ENCODE measurements around the gene CCDC68.

The CCDC68 gene

GRCh38 chr18:54883816-54884604 is 75.3 kb downstream of the CCDC68 start:
- Mint-ChIP-seq H3K27me3 (peaks cover 8 to 10% of the 10 kb centered on the region in 2 donors), H3K9me3 (no peaks in the 10 kb centered on the region), H3K4me3 (no peak overlapping the region), H3K36me3 (no peaks in the 10 kb centered on the region), H3K4me1 (no peaks in the 10 kb centered on the region), H3K27ac (no peak overlapping the region)
- DNase-seq (no peak), ATAC-seq (replicated peaks) (no peak)

- H3K27me3 Mint-ChIP-seq = peaks cover 8 to 10% of the 10 kb centered on the region in 2 donors
- H3K27ac Mint-ChIP-seq = no peak overlapping the region
- H3K4me1 Mint-ChIP-seq = no peaks in the 10 kb centered on the region
- H3K9me3 Mint-ChIP-seq = no peaks in the 10 kb centered on the region
- ATAC-seq (replicated peaks) = no peak
- no peak for DNase-seq
- H3K4me3 Mint-ChIP-seq = no peak overlapping the region
- H3K36me3 Mint-ChIP-seq = no peaks in the 10 kb centered on the region
Observed at GRCh38 chr18:54882318-54882717, 76.9 kb downstream of the CCDC68 start.

- no peak overlapping the region for H3K27ac Mint-ChIP-seq
Observed at GRCh38 chr18:54881229-54881768, 78.0 kb downstream of the CCDC68 start.

GRCh38 chr18:54880395-54881105 is 78.7 kb downstream of the CCDC68 start:
- no peak overlapping the region for H3K27ac Mint-ChIP-seq
- H3K27me3 Mint-ChIP-seq = peaks cover 8 to 10% of the 10 kb centered on the region in 2 donors
- H3K36me3 Mint-ChIP-seq = no peaks in the 10 kb centered on the region
- no peak overlapping the region for H3K4me3 Mint-ChIP-seq
- H3K4me1 Mint-ChIP-seq = no peaks in the 10 kb centered on the region
- H3K9me3 Mint-ChIP-seq = no peaks in the 10 kb centered on the region
- no peak for ATAC-seq (replicated peaks)
- DNase-seq = no peak

More at GRCh38 chr18:54881229-54881768, 78.0 kb downstream of the CCDC68 start:
- Mint-ChIP-seq H3K27me3 (peaks cover 8 to 10% of the 10 kb centered on the region in 2 donors), H3K4me1 (no peaks in the 10 kb centered on the region), H3K4me3 (no peak overlapping the region), H3K9me3 (no peaks in the 10 kb centered on the region), H3K36me3 (no peaks in the 10 kb centered on the region)
- no peak for ATAC-seq (replicated peaks)
- no peak for DNase-seq

- H3K27ac Mint-ChIP-seq = no peak overlapping the region
- DNase-seq = no peak
- H3K4me3 Mint-ChIP-seq = no peak overlapping the region
- H3K36me3 Mint-ChIP-seq = no peaks in the 10 kb centered on the region
- H3K9me3 Mint-ChIP-seq = no peaks in the 10 kb centered on the region
- ATAC-seq (replicated peaks) = no peak
- H3K27me3 Mint-ChIP-seq = peaks cover 8 to 10% of the 10 kb centered on the region in 2 donors
- H3K4me1 Mint-ChIP-seq = no peaks in the 10 kb centered on the region
Observed at GRCh38 chr18:54879691-54880090, 79.6 kb downstream of the CCDC68 start.

- Mint-ChIP-seq H3K36me3 (no peaks in the 10 kb centered on the region), H3K27ac (no peak overlapping the region), H3K9me3 (no peaks in the 10 kb centered on the region), H3K4me3 (no peak overlapping the region), H3K4me1 (no peaks in the 10 kb centered on the region), H3K27me3 (peaks cover 8 to 10% of the 10 kb centered on the region in 2 donors)
- ATAC-seq (replicated peaks) = no peak
- DNase-seq = no peak
Observed at GRCh38 chr18:54878659-54879358, 80.5 kb downstream of the CCDC68 start.

GRCh38 chr18:54878159-54878622 is 81.1 kb downstream of the CCDC68 start:
- Mint-ChIP-seq H3K27me3 (peaks cover 8 to 10% of the 10 kb centered on the region in 2 donors), H3K9me3 (no peaks in the 10 kb centered on the region), H3K36me3 (no peaks in the 10 kb centered on the region), H3K27ac (no peak overlapping the region), H3K4me1 (no peaks in the 10 kb centered on the region), H3K4me3 (no peak overlapping the region)
- DNase-seq = no peak
- ATAC-seq (replicated peaks) = no peak

GRCh38 chr18:54877076-54877475 is 82.2 kb downstream of the CCDC68 start:
- Mint-ChIP-seq H3K27me3 (peaks cover 0 to 6% of the 10 kb centered on the region in 2 donors), H3K4me1 (no peaks in the 10 kb centered on the region), H3K27ac (no peak overlapping the region), H3K36me3 (no peaks in the 10 kb centered on the region), H3K4me3 (no peak overlapping the region), H3K9me3 (no peaks in the 10 kb centered on the region)
- no peak for ATAC-seq (replicated peaks)
- no peak for DNase-seq

- Mint-ChIP-seq H3K9me3 (no peaks in the 10 kb centered on the region), H3K36me3 (no peaks in the 10 kb centered on the region), H3K4me3 (no peak overlapping the region), H3K4me1 (no peaks in the 10 kb centered on the region), H3K27ac (no peak overlapping the region), H3K27me3 (peaks cover 0 to 5% of the 10 kb centered on the region in 2 donors)
- DNase-seq (no peak), ATAC-seq (replicated peaks) (no peak)
Observed at GRCh38 chr18:54875063-54875462, 84.2 kb downstream of the CCDC68 start.

- Mint-ChIP-seq H3K4me1 (no peaks in the 10 kb centered on the region), H3K27me3 (peaks cover 0 to 5% of the 10 kb centered on the region in 2 donors), H3K27ac (no peak overlapping the region), H3K36me3 (no peaks in the 10 kb centered on the region), H3K9me3 (no peaks in the 10 kb centered on the region), H3K4me3 (no peak overlapping the region)
- DNase-seq = no peak
- ATAC-seq (replicated peaks) = no peak
Observed at GRCh38 chr18:54873884-54874255, 85.4 kb downstream of the CCDC68 start.

GRCh38 chr18:54872681-54873080 is 86.6 kb downstream of the CCDC68 start:
- H3K4me3 Mint-ChIP-seq = no peak overlapping the region
- H3K36me3 Mint-ChIP-seq = no peaks in the 10 kb centered on the region
- H3K9me3 Mint-ChIP-seq = no peaks in the 10 kb centered on the region
- H3K27ac Mint-ChIP-seq = no peak overlapping the region
- H3K27me3 Mint-ChIP-seq = peaks cover 0 to 5% of the 10 kb centered on the region in 2 donors
- ATAC-seq (replicated peaks) = no peak
- DNase-seq = no peak
- no peaks in the 10 kb centered on the region for H3K4me1 Mint-ChIP-seq

- DNase-seq (no peak), ATAC-seq (replicated peaks) (no peak)
- Mint-ChIP-seq H3K36me3 (no peaks in the 10 kb centered on the region), H3K4me1 (no peaks in the 10 kb centered on the region), H3K9me3 (no peaks in the 10 kb centered on the region), H3K27me3 (peaks cover 0 to 5% of the 10 kb centered on the region in 2 donors), H3K4me3 (no peak overlapping the region), H3K27ac (peak overlapping the region; percentile 14)
Observed at GRCh38 chr18:54871231-54871630, 88.0 kb downstream of the CCDC68 start.

GRCh38 chr18:54867131-54867530 is 92.1 kb downstream of the CCDC68 start:
- H3K4me3 Mint-ChIP-seq = no peak overlapping the region
- no peaks in the 10 kb centered on the region for H3K36me3 Mint-ChIP-seq
- no peak overlapping the region for H3K27ac Mint-ChIP-seq
- DNase-seq (no peak), ATAC-seq (replicated peaks) (no peak)
- no peaks in the 10 kb centered on the region for H3K9me3 Mint-ChIP-seq
- H3K27me3 Mint-ChIP-seq = peaks cover 0 to 5% of the 10 kb centered on the region in 2 donors
- no peaks in the 10 kb centered on the region for H3K4me1 Mint-ChIP-seq

- DNase-seq = no peak
- ATAC-seq (replicated peaks) = no peak
- H3K36me3 Mint-ChIP-seq = no peaks in the 10 kb centered on the region
- H3K4me3 Mint-ChIP-seq = no peak overlapping the region
- H3K27me3 Mint-ChIP-seq = no peaks in the 10 kb centered on the region
- H3K4me1 Mint-ChIP-seq = no peaks in the 10 kb centered on the region
- H3K27ac Mint-ChIP-seq = no peak overlapping the region
- H3K9me3 Mint-ChIP-seq = no peaks in the 10 kb centered on the region
Observed at GRCh38 chr18:54860941-54861340, 98.3 kb downstream of the CCDC68 start.
